GM12878 (cell line): ENCODE measurements around the gene TXNRD3. TPM values are rescaled to one million over a fixed set of nuclear protein-coding genes. Genes with fewer than 3 reads are reported as not detected.

Experiments
- ATAC-seq: fragments of 200-7000 bp; cut with Tn5 transposase; 3 replicates; pipeline ENCODE4 v1.9.1; 2020; ENCODE audit warnings: mild to moderate bottlenecking, moderate library complexity
- BruUV-seq: library from RNA; stranded (reverse); fragments of 400-500 nt; replicated peaks from 2 replicates; lab custom pipeline; 2021; lab: Mats Ljungman, UMichigan
- CTCF ChIA-PET: fragments of 300-600 bp; sonication (Branson Sonifier 250); formaldehyde crosslinking; extraction: SDS; loops from one replicate; lab custom pipeline; 2021; ENCODE audit warnings: inconsistent platforms; lab: Yijun Ruan, JAX
- POLR2A ChIA-PET: fragments of 350-600 bp; formaldehyde crosslinking; extraction: SDS; loops from one replicate; lab custom pipeline; 2021; ENCODE audit warnings: inconsistent platforms; lab: Charles Lee
- RAD21 ChIA-PET: fragments of 300-600 bp; sonication (Branson Sonifier 250); formaldehyde crosslinking; loops from one replicate; lab custom pipeline; 2023; ENCODE audit warnings: antibody characterized with exemption; ENCODE audit not compliant: unreplicated experiment; lab: Charles Lee
- SMC1A ChIA-PET: fragments of 300-600 bp; sonication (Branson Sonifier 250); formaldehyde crosslinking; loops from one replicate; lab custom pipeline; 2023; ENCODE audit not compliant: unreplicated experiment, uncharacterized antibody; lab: Charles Lee
- DNase-seq: peaks from one replicate; pipeline ENCODE4 v3.0.0-alpha.2; 2011; ENCODE audit warnings: low read depth, low spot score
- FAIRE-seq: peaks from 3 replicates; lab custom pipeline; 2011; peaks lifted over from hg19 to GRCh38; lab: Jason Lieb, UNC
- H2AFZ ChIP-seq: 2 replicates; pipeline ENCODE4 v1.6.0; 2011; ENCODE audit warnings: low read depth, low read length, control low read depth; ENCODE audit not compliant: control insufficient read depth
- H3K27ac ChIP-seq: 2 replicates; pipeline ENCODE4 v1.5.1; 2011; ENCODE audit warnings: control low read depth; ENCODE audit not compliant: control insufficient read depth, insufficient read depth
- H3K27me3 ChIP-seq, 2 experiments: replicated peaks in 1 of 2; 2 replicates each; pipeline versions ENCODE4 v1.6.0 to v1.6.1; 2011; ENCODE audit warnings: low read length in 1 of 2; ENCODE audit not compliant: control insufficient read depth in 2 of 2, insufficient read depth in 2 of 2
- H3K36me3 ChIP-seq, 2 experiments: 2 replicates each; pipeline ENCODE4 v1.5.1; 2011; ENCODE audit warnings: low read length in 1 of 2; ENCODE audit not compliant: control insufficient read depth in 2 of 2, insufficient read depth in 2 of 2
- H3K4me1 ChIP-seq: 2 replicates; pipeline ENCODE4 v1.6.1; 2011; ENCODE audit warnings: mild to moderate bottlenecking, low read length, moderate library complexity, mixed read lengths; ENCODE audit not compliant: control insufficient read depth, insufficient read depth
- H3K4me2 ChIP-seq: 2 replicates; pipeline ENCODE4 v1.6.0; 2011; ENCODE audit warnings: control low read depth; ENCODE audit not compliant: control insufficient read depth, insufficient read depth
- H3K4me3 ChIP-seq: fragments of 200-600 bp; sonication (generic); 2 replicates; pipeline ENCODE4 v1.5.1; 2016
- H3K79me2 ChIP-seq: 2 replicates; pipeline ENCODE4 v1.6.0; 2011; ENCODE audit warnings: low read length; ENCODE audit not compliant: control insufficient read depth, insufficient read depth
- H3K9ac ChIP-seq: 2 replicates; pipeline ENCODE4 v1.8.0; 2011; ENCODE audit warnings: low read length, control low read depth, mixed read lengths; ENCODE audit not compliant: control insufficient read depth, insufficient read depth
- H3K9me3 ChIP-seq: replicated peaks from 3 replicates; pipeline ENCODE4 v1.5.1; 2011; ENCODE audit warnings: mild to moderate bottlenecking, low read length; ENCODE audit not compliant: control insufficient read depth, insufficient read depth
- H4K20me1 ChIP-seq: 2 replicates; pipeline ENCODE4 v1.6.0; 2011; ENCODE audit not compliant: control insufficient read depth, insufficient read depth
- E2F8 ChIP-seq: fragments of 450-650 bp; IDR thresholded peaks from 2 replicates; pipeline ENCODE4 v1.6.1; 2018; ENCODE audit warnings: mild to moderate bottlenecking, low read depth, moderate library complexity; ENCODE audit not compliant: partially characterized antibody
- MXI1 ChIP-seq: fragments of 150-350 bp; IDR thresholded peaks from 2 replicates; pipeline ENCODE4 v1.6.1; 2011; ENCODE audit warnings: low read depth, mild to moderate bottlenecking, inconsistent platforms, low read length, improper control_type of control experiment
- NFXL1 ChIP-seq: fragments of 450-650 bp; IDR thresholded peaks from 2 replicates; pipeline ENCODE4 v1.6.1; 2017; ENCODE audit warnings: antibody characterized with exemption, mild to moderate bottlenecking, borderline replicate concordance
- ZZZ3 ChIP-seq: IDR thresholded peaks from 2 replicates; pipeline ENCODE4 v1.6.1; 2011; ENCODE audit warnings: low read depth; ENCODE audit not compliant: control insufficient read depth, insufficient read length
- WGBS: methylation state at CpG from one replicate; pipeline ENCODE4 v1.1.6; 2016; ENCODE audit warnings: low lambda C conversion rate; ENCODE audit not compliant: insufficient replicate concordance, insufficient coverage; ENCODE audit errors: missing lambda C conversion rate; 5-methylcytosine and 5-hydroxymethylcytosine counted together
- in situ Hi-C: fragments of 300-500 bp; cut with MboI; formaldehyde crosslinking; loops from 9 replicates; pipeline ENCODE4 v1.14.3; 2018; ENCODE audit warnings: mixed read lengths
- intact Hi-C: fragments of 100-400 bp; cut with micrococcal nuclease; formaldehyde crosslinking; loops from one replicate; pipeline ENCODE4 v1.14.2; 2022; ENCODE audit not compliant: unreplicated experiment
- polyA plus RNA-seq, 11 experiments: library from polyadenylated mRNA; depleted of rRNA in 4 of 11; unstranded in 6 of 11; stranded (reverse) in 5 of 11; fragments of >200 nt; fragmentation: Nextera tagmentation in 4 of 11; fragmentation: Illumina TruSeq in 1 of 11; extraction: Ambion mirVana in 4 of 11; extraction: Trizol in 1 of 11; gene quantifications; 1 replicate in 1 of 11; 2 replicates in 10 of 11; pipeline versions ENCODE4 v1.2.1 to v1.2.3, GENCODE V29; 2011 to 2016; ENCODE audit warnings: inconsistent platforms in 2 of 11, missing spikeins in 2 of 11, low read depth in 1 of 11
- total RNA-seq, 4 experiments: library from RNA; depleted of rRNA in 3 of 4; stranded (reverse); fragments of >200 nt in 3 of 4; fragmentation: Illumina TruSeq in 1 of 4; extraction: Trizol in 1 of 4; gene quantifications; 2 replicates each; pipeline versions ENCODE4 v1.2.1 to v1.2.3, GENCODE V29; 2013 to 2021

TXNRD3 gene
- total and polyA plus RNA-seq, 10 of the 15 experiments (the other 5 are each of a cell fraction or from before 2014, with no cell fraction given): not detected

GRCh38 chr3:126665221-126665936 lies 10.5 kb upstream of the TXNRD3 start:
- ChIA-PET SMC1A (no interaction called here), RAD21 (no interaction called here), POLR2A (no interaction called here), CTCF (no interaction called here)
- in situ Hi-C loops (no loop called here), intact Hi-C loops (no loop called here)
- Histone ChIP-seq H3K9me3 (no peaks in the 10 kb centered on the region; the same call in 2 of the 3 replicates), H3K36me3 (no peaks in the 10 kb centered on the region), H3K27ac (no peak overlapping the region), H3K4me2 (no peak overlapping the region), H3K4me3 (no peak overlapping the region), H2AFZ (no peak overlapping the region), H3K9ac (no peak overlapping the region), H3K79me2 (no peaks in the 10 kb centered on the region), H3K4me1 (no peaks in the 10 kb centered on the region), H3K27me3 (no peaks in the 10 kb centered on the region; a peak in 1 of 4 replicates), H4K20me1 (no peaks in the 10 kb centered on the region)
- no TSS peak for BruUV-seq
- ATAC-seq (no peak), DNase-seq (no peak), FAIRE-seq (no peak)
- WGBS: 46% methylated on average over 6 of the region's 6 CpGs
- TF ChIP-seq ZZZ3 (no peak), E2F8 (no peak), MXI1 (no peak), NFXL1 (no peak)
